ENCODE measurements around the gene FA2H. TPM values are rescaled to one million over a fixed set of nuclear protein-coding genes. Genes with fewer than 3 reads are reported as not detected.

FA2H gene
- total and polyA plus RNA-seq, 2 of the 13 experiments (the other 11 are each of a cell fraction or from before 2014, with no cell fraction given), result 0.20 TPM; not detected in 1

- TF ChIP-seq ZHX2 (IDR thresholded peaks at IDR 0.05; ENCODE audit: low read depth) (no peak), ZHX2 (CRISPR knock-in tag; IDR thresholded peaks at IDR 0.05; ENCODE audit: borderline replicate concordance) (no peak), ZSCAN29 (CRISPR knock-in tag; conservative IDR thresholded peaks at IDR 0.05) (no peak), ATF7-NPFF (CRISPR knock-in tag; IDR thresholded peaks at IDR 0.05; ENCODE audit: low read depth) (no peak), SALL2 (CRISPR knock-in tag; IDR thresholded peaks at IDR 0.05) (no peak), ZNF607 (CRISPR knock-in tag; IDR thresholded peaks at IDR 0.05; ENCODE audit: borderline replicate concordance) (no peak), EP300 (IDR thresholded peaks at IDR 0.05; ENCODE audit: low read depth in 2 of 2, low read length in 2 of 2) (no peak), EP300 (CRISPR knock-in tag; IDR thresholded peaks at IDR 0.05; ENCODE audit: borderline replicate concordance) (no peak), E2F2 (CRISPR knock-in tag; IDR thresholded peaks at IDR 0.05; ENCODE audit: borderline replicate concordance) (no peak)
These were observed 635 bp upstream of the FA2H start (continued) for GRCh38 chr16:74775255-74775654.
